ENCODE measurements around the gene SERGEF.

GRCh38 chr11:17762309-17762974 lies 250.4 kb downstream of the SERGEF start:
- TF ChIP-seq POLR2A (IDR thresholded peaks at IDR 0.05) (no peak), CTCF (IDR thresholded peaks at IDR 0.05) (no peak)

Data from heart left ventricle (tissue), 13 donors.